Endothelial cell of umbilical vein (primary cell): ENCODE results near the gene FEN1. TPM values are rescaled to one million over a fixed set of nuclear protein-coding genes. Genes with fewer than 3 reads are reported as not detected.

Source experiments
- BruUV-seq: library from RNA; stranded (reverse); fragments of 400-500 nt; replicated peaks from 2 replicates; lab custom pipeline; 2021; lab: Mats Ljungman, UMichigan
- CTCF ChIA-PET: fragments of 300-600, 350-600 bp; sonication (Branson Sonifier 250); formaldehyde crosslinking; loops from one replicate; lab custom pipeline; 2021; ENCODE audit warnings: antibody characterized with exemption, inconsistent platforms; lab: Charles Lee
- POLR2A ChIA-PET: fragments of 300-600, 350-600 bp; sonication (Branson Sonifier 250); formaldehyde crosslinking; loops from one replicate; lab custom pipeline; 2021; ENCODE audit warnings: antibody characterized with exemption, inconsistent platforms; lab: Charles Lee
- DNase-seq: peaks from one replicate; pipeline ENCODE4 v3.0.0-alpha.2; 2011; ENCODE audit warnings: low read depth, low spot score
- FAIRE-seq: peaks from 2 replicates; lab custom pipeline; 2011; peaks lifted over from hg19 to GRCh38; lab: Jason Lieb, UNC
- H2AFZ ChIP-seq: 2 replicates; pipeline ENCODE4 v1.6.0; 2012; ENCODE audit warnings: low read depth, low read length, control low read depth, inconsistent platforms
- H3K27ac ChIP-seq: 2 replicates; pipeline ENCODE4 v1.5.1; 2011; ENCODE audit warnings: low read depth, mild to moderate bottlenecking, control low read depth, low read length, moderate library complexity; ENCODE audit not compliant: insufficient read depth
- H3K27me3 ChIP-seq, 2 experiments: 2 replicates each; pipeline versions ENCODE4 v1.6.0 to v1.6.1; 2011; ENCODE audit warnings: low read length in 2 of 2, mixed read lengths in 1 of 2; ENCODE audit not compliant: control insufficient read depth in 2 of 2, insufficient read depth in 2 of 2
- H3K36me3 ChIP-seq, 2 experiments: 2 replicates in 1 of 2; 3 replicates in 1 of 2; pipeline ENCODE4 v1.5.1; 2011; ENCODE audit warnings: low read length in 2 of 2, mild to moderate bottlenecking in 1 of 2, moderate library complexity in 1 of 2; ENCODE audit not compliant: control insufficient read depth in 2 of 2, insufficient read depth in 2 of 2; ENCODE audit errors: extremely low read depth in 1 of 2
- H3K4me1 ChIP-seq: 3 replicates; pipeline ENCODE4 v1.5.1; 2011; ENCODE audit warnings: mild to moderate bottlenecking, low read length; ENCODE audit not compliant: control insufficient read depth, insufficient read depth; ENCODE audit errors: extremely low read depth
- H3K4me2 ChIP-seq: 2 replicates; pipeline ENCODE4 v1.6.1; 2011; ENCODE audit warnings: low read length, control low read depth, mixed read lengths; ENCODE audit not compliant: insufficient read depth
- H3K4me3 ChIP-seq, 3 experiments: fragments of 200-600 bp in 1 of 3; sonication (generic), shearing (Covaris generic) in 1 of 3; replicated peaks in 1 of 3; 2 replicates each; pipeline ENCODE4 v1.5.1; 2011 to 2016; ENCODE audit warnings: control low read depth in 3 of 3, low read length in 3 of 3, mild to moderate bottlenecking in 2 of 3, inconsistent platforms in 1 of 3, low read depth in 1 of 3, moderate library complexity in 1 of 3; ENCODE audit not compliant: insufficient read depth in 1 of 3
- H3K79me2 ChIP-seq: 2 replicates; pipeline ENCODE4 v1.6.0; 2012; ENCODE audit warnings: low read length, inconsistent platforms; ENCODE audit not compliant: control insufficient read depth, insufficient read depth
- H3K9ac ChIP-seq: replicated peaks from 2 replicates; pipeline ENCODE3; 2011; ENCODE audit warnings: low read length, control low read depth; ENCODE audit not compliant: insufficient read depth; ENCODE audit errors: extremely low read depth
- H3K9me1 ChIP-seq: replicated peaks from 3 replicates; pipeline ENCODE4 v1.6.0; 2011; ENCODE audit warnings: mild to moderate bottlenecking, low read length; ENCODE audit not compliant: control insufficient read depth, insufficient read depth; ENCODE audit errors: extremely low read depth
- H3K9me3 ChIP-seq: replicated peaks from 2 replicates; pipeline ENCODE4 v1.5.1; 2012; ENCODE audit warnings: low read length, inconsistent platforms; ENCODE audit not compliant: control insufficient read depth, insufficient read depth
- H4K20me1 ChIP-seq: replicated peaks from 2 replicates; pipeline ENCODE3; 2011; ENCODE audit warnings: mild to moderate bottlenecking, low read length; ENCODE audit not compliant: control insufficient read depth, insufficient read depth; ENCODE audit errors: extremely low read depth
- CTCF ChIP-seq, 2 donors: IDR thresholded peaks; 1 replicate in 1 of 2; 2 replicates in 1 of 2; pipeline ENCODE4 v1.5.1; 2011; ENCODE audit warnings: low read length in 2 of 2, mild to moderate bottlenecking in 2 of 2, moderate library complexity in 2 of 2, control low read depth in 1 of 2, inconsistent platforms in 1 of 2, low read depth in 1 of 2; ENCODE audit not compliant: insufficient read depth in 1 of 2; ENCODE audit errors: extremely low read depth in 1 of 2
- EZH2 ChIP-seq: IDR thresholded peaks from 2 replicates; pipeline ENCODE4 v1.6.1; 2012; ENCODE audit warnings: borderline replicate concordance, low read depth, mild to moderate bottlenecking, moderate library complexity, low read length, inconsistent platforms; ENCODE audit not compliant: severe bottlenecking
- FOS ChIP-seq: IDR thresholded peaks from 2 replicates; pipeline ENCODE4 v1.6.1; 2011; ENCODE audit warnings: mild to moderate bottlenecking, low read length, moderate library complexity, borderline replicate concordance; ENCODE audit not compliant: insufficient read depth
- GATA2 ChIP-seq: IDR thresholded peaks from 2 replicates; pipeline ENCODE4 v1.7.0; 2011; ENCODE audit warnings: low read depth, mild to moderate bottlenecking, moderate library complexity, mixed read lengths, low read length; ENCODE audit not compliant: insufficient read length, insufficient read depth
- JUN ChIP-seq: IDR thresholded peaks from 2 replicates; pipeline ENCODE4 v1.6.1; 2011; ENCODE audit warnings: borderline replicate concordance, low read depth; ENCODE audit not compliant: insufficient read length, insufficient read depth
- MAX ChIP-seq: IDR thresholded peaks from 2 replicates; pipeline ENCODE4 v1.6.1; 2011; ENCODE audit not compliant: insufficient read depth, insufficient read length
- MYC ChIP-seq: IDR thresholded peaks from one replicate; pipeline ENCODE4 v1.6.1; 2011; ENCODE audit warnings: mild to moderate bottlenecking, low read depth, low read length
- POLR2A ChIP-seq: IDR thresholded peaks from 2 replicates; pipeline ENCODE4 v1.6.1; 2012; ENCODE audit warnings: low read depth, mild to moderate bottlenecking, control low read depth, low read length
- POLR2AphosphoS5 ChIP-seq: IDR thresholded peaks from 2 replicates; pipeline ENCODE4 v1.6.1; 2012; ENCODE audit warnings: low read depth, mild to moderate bottlenecking, control low read depth, low read length, moderate library complexity; ENCODE audit not compliant: insufficient read depth
- dilution Hi-C: fragments of 300-500 bp; cut with MboI; formaldehyde crosslinking; loops from one replicate; pipeline ENCODE4 v1.15.0; 2019; ENCODE audit warnings: low sequenced_read_pairs; ENCODE audit not compliant: extremely low pct_ligation_motif_present
- intact Hi-C: fragments of 100-400 bp; cut with micrococcal nuclease; formaldehyde crosslinking; loops from one replicate; pipeline ENCODE4 v1.10.0; 2022
- polyA plus RNA-seq, 4 experiments: library from polyadenylated mRNA; depleted of rRNA in 3 of 4; stranded (reverse) in 3 of 4; unstranded in 1 of 4; fragments of >200 nt; gene quantifications; 2 replicates each; pipeline versions ENCODE4 v1.2.1 to v1.2.3, GENCODE V29; 2011 to 2012; ENCODE audit warnings: missing spikeins in 1 of 4
- total RNA-seq: library from RNA; stranded (reverse); gene quantifications from 2 replicates; pipeline ENCODE4 v1.2.3, GENCODE V29; 2021

The FEN1 gene
- total and polyA plus RNA-seq, 2 donors (not counting 3 experiments of a cell fraction or from before 2014, with no cell fraction given): 29.3 to 60.5 TPM

GRCh38 chr11:61768376-61769076 lies 24.2 kb upstream of the FEN1 start:
- no peaks in the 10 kb centered on the region for H3K79me2 ChIP-seq
- TF ChIP-seq GATA2 (no peak), POLR2AphosphoS5 (no peak), MYC (no peak), EZH2 (no peak), CTCF (IDR thresholded peaks at IDR 0.05; ENCODE audit: extremely low read depth in 1 of 2, insufficient read depth in 1 of 2, low read depth in 1 of 2, low read length in 2 of 2) (no peak), FOS (no peak), POLR2A (no peak), MAX (no peak), JUN (no peak)
- no peaks in the 10 kb centered on the region for H3K9me3 ChIP-seq
- BruUV-seq: no TSS peak
- no peak overlapping the region for H3K4me2 ChIP-seq
- no peaks in the 10 kb centered on the region for H4K20me1 ChIP-seq
- H2AFZ ChIP-seq: no peak overlapping the region
- intact Hi-C loops: no loop called here
- no peaks in the 10 kb centered on the region for H3K36me3 ChIP-seq
- no peaks in the 10 kb centered on the region for H3K27me3 ChIP-seq
- FAIRE-seq (no peak), DNase-seq (no peak)
- dilution Hi-C loops: no loop called here
- no peak overlapping the region for H3K27ac ChIP-seq
- peaks cover 6% of the 10 kb centered on the region for H3K4me1 ChIP-seq
- CTCF ChIA-PET: interaction anchor here (0.7 to 5.4 kb wide), 2 partner anchors 10 to 20 kb away, joined by 4 to 29 read pairs; no protein-coding TSS in a partner anchor
- no peaks in the 10 kb centered on the region for H3K9me1 ChIP-seq
- no peak overlapping the region for H3K4me3 ChIP-seq
- POLR2A ChIA-PET: no interaction called here
- H3K9ac ChIP-seq: no peak overlapping the region
